ENCODE results near the gene MAMDC2. TPM values are rescaled to one million over a fixed set of nuclear protein-coding genes. Genes with fewer than 3 reads are reported as not detected.

The MAMDC2 gene
- total and polyA plus RNA-seq, 4 donors = 2.0 to 14.6 (median 6.2) TPM

DNA sequence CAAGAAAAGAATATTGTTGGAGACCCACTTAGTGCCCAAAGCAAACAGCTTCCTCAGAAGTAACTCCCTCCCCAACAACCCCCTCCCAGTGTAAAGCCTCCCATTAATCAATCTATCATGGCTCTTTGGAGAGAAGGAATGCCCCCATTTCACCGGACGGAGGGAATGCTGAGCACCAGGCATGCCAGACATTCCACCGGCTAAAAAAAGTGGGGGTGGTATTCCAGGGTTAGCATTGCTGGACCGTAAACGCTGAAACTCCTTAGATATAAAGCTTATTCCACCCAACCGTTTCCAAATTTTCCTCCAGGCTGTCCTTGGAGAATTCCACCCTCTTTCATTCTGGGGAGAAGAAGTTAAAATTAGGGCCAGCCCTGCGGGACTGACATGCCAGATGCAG lies 363 bp upstream of the MAMDC2 start:
- Histone ChIP-seq H3K36me3 (ENCODE audit: control insufficient read depth in 1 of 2, insufficient read depth in 2 of 2, low read length in 1 of 2) (no peaks in the 10 kb centered on the region), H3K9me3 (ENCODE audit: control insufficient read depth, low read length) (no peaks in the 10 kb centered on the region), H3K4me3 (ENCODE audit: low read length in 2 of 2) (peak overlapping the region; percentile 42 to 55), H3K27me3 (ENCODE audit: control insufficient read depth in 1 of 2, insufficient read depth in 2 of 2, low read length in 1 of 2) (no peaks in the 10 kb centered on the region), H3K4me1 (ENCODE audit: control insufficient read depth in 1 of 2, insufficient read depth in 2 of 2, low read length in 2 of 2) (peaks cover 0 to 2% of the 10 kb centered on the region in 2 donors), H3K27ac (ENCODE audit: low read depth in 1 of 2, low read length in 2 of 2) (no peak overlapping the region)
- ATAC-seq (ENCODE audit: low FRiP score) (no peak), DNase-seq (no peak)
- intact Hi-C loops (cut with DNase I) = loop anchor here (5.0 kb wide), 3 partner anchors 34 to 71 kb away; no protein-coding TSS in a partner anchor
- whole genome bisulfite sequencing, 2 donors = 1 to 3% methylated on average over 7 of the region's 7 CpGs

DNA sequence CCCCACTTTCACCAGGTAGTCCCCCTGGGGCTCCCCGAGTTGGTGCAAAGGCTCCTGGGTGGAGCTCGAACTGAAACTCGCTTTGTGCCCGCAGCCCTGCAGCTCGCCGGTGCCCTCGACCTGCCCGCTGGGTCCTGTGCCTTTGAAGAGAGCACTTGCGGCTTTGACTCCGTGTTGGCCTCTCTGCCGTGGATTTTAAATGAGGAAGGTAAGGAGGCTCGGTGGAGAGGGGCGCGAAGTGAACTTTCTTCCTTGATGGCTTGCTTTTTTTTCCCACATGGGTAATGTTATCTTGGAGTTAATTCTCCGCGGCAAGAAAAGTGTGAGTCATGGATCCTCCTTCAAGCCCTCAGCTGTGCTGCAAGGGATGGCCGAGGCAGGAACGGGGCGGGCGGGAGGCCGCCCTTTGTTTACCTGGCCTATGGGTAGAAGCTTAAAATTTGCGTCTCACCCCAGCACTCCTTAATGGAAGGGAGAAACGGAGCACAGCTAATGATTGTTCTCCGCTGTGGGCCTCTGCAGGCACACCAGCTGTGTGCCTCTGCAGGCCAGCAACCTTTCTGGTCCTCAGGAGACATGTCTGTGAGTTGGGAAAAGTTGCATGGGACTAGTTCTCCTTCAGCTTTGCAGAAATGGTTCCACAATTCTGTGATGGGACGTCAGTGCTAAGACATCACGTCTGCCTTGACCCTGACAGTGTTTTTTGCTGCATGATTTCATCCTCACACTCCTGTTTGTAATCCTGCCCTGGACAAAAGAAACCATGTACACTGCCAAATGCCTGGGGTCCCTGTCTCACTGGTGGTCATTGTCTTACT lies 1.1 kb downstream of the MAMDC2 start:
- ATAC-seq (ENCODE audit: low FRiP score) (peak; percentile 69), DNase-seq (no peak)
- H3K9me3 ChIP-seq (ENCODE audit: control insufficient read depth, low read length) = no peaks in the 10 kb centered on the region
- no peaks in the 10 kb centered on the region for H3K36me3 ChIP-seq (ENCODE audit: control insufficient read depth in 1 of 2, insufficient read depth in 2 of 2, low read length in 1 of 2)
- H3K27ac ChIP-seq (ENCODE audit: low read depth in 1 of 2, low read length in 2 of 2) = no peak overlapping the region
- intact Hi-C loops (cut with DNase I) = loop anchor here (5.0 kb wide), 4 partner anchors 33 to 72 kb away; no protein-coding TSS in a partner anchor
- peaks cover 0 to 2% of the 10 kb centered on the region in 2 donors for H3K4me1 ChIP-seq (ENCODE audit: control insufficient read depth in 1 of 2, insufficient read depth in 2 of 2, low read length in 2 of 2)
- H3K27me3 ChIP-seq (ENCODE audit: control insufficient read depth in 1 of 2, insufficient read depth in 2 of 2, low read length in 1 of 2) = no peaks in the 10 kb centered on the region
- H3K4me3 ChIP-seq (ENCODE audit: low read length in 2 of 2) = peak overlapping the region; percentile 42 to 55
- 10 to 11% methylated on average over 26 of the region's 26 CpGs for WGBS, 2 donors

DNA sequence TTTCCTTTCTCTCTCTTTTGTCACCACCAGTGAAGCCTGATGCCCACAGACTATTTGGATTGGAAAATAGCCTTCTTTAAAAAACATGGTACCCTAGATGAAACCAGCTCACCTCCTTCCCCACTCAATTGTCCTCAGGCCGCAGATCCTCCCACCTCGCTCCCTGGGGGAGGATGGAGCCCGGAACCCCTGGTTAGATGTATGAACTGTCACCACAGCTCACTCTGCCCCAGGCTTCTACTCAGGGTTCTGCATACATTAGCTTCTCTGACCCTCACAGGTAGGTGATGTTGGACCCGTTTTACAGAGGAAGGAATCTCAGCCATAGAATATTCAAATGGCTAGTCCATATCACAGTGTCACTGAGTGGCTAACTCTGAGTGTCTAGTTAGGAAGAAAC lies 1.8 kb downstream of the MAMDC2 start:
- H3K36me3 ChIP-seq (ENCODE audit: control insufficient read depth in 1 of 2, insufficient read depth in 2 of 2, low read length in 1 of 2) = no peaks in the 10 kb centered on the region
- H3K9me3 ChIP-seq (ENCODE audit: control insufficient read depth, low read length) = no peaks in the 10 kb centered on the region
- H3K27me3 ChIP-seq (ENCODE audit: control insufficient read depth in 1 of 2, insufficient read depth in 2 of 2, low read length in 1 of 2) = no peaks in the 10 kb centered on the region
- DNase-seq = no peak
- peaks cover 0 to 2% of the 10 kb centered on the region in 2 donors for H3K4me1 ChIP-seq (ENCODE audit: control insufficient read depth in 1 of 2, insufficient read depth in 2 of 2, low read length in 2 of 2)
- WGBS, 2 donors = 97 to 98% methylated on average over 4 of the region's 4 CpGs
- no peak overlapping the region for H3K27ac ChIP-seq (ENCODE audit: low read depth in 1 of 2, low read length in 2 of 2)
- no peak overlapping the region for H3K4me3 ChIP-seq (ENCODE audit: low read length in 2 of 2)
- intact Hi-C loops (cut with DNase I) = loop anchor here (5.0 kb wide), 2 partner anchors 37 to 73 kb away; no protein-coding TSS in a partner anchor
- ATAC-seq (ENCODE audit: low FRiP score) = no peak

DNA sequence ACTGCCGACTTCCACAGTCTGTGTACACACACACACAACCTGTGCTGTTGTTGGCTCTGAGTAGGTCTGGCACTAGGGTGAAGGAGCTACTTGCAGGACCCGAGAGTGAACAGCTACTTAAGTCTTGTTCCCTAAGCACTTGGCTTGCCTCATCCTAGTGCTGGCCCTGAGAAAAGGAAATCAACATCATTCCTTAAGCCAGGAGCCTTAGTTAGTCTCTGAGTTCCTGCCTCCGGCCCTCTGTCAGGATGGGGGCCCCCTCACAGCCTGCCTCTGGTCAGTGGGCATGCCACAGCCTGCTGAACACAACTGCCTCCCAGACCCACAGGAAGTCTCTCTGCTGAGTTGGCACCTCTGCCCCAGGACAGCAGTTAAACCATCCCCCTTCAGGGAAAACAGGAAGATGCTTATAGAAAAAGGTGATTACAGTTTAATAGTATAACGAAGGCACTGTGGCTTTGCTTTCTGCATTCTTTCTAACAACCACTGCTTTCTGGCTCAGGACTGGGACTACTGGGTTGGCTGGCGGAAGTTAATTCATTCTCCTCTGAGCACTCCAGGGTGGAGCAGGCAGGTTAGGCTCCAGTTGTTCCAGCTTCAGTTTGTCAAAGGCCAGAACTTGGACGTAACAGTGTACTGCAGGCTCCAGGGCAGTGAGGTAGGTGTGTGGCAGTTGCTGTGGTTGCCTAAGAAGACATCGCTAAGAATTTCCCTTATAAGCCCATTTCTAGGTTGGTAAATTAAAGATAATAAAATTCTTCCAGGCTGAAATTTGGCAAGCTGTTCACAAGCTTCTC lies 2.8 kb downstream of the MAMDC2 start:
- DNase-seq (no peak), ATAC-seq (ENCODE audit: low FRiP score) (no peak)
- WGBS, 2 donors = 30 to 42% methylated on average over 7 of the region's 7 CpGs
- Histone ChIP-seq H3K27me3 (ENCODE audit: control insufficient read depth in 1 of 2, insufficient read depth in 2 of 2, low read length in 1 of 2) (no peaks in the 10 kb centered on the region), H3K27ac (ENCODE audit: low read depth in 1 of 2, low read length in 2 of 2) (no peak overlapping the region), H3K36me3 (ENCODE audit: control insufficient read depth in 1 of 2, insufficient read depth in 2 of 2, low read length in 1 of 2) (no peaks in the 10 kb centered on the region), H3K4me3 (ENCODE audit: low read length in 2 of 2) (no peak overlapping the region), H3K4me1 (ENCODE audit: control insufficient read depth in 1 of 2, insufficient read depth in 2 of 2, low read length in 2 of 2) (peaks cover 0 to 2% of the 10 kb centered on the region in 2 donors), H3K9me3 (ENCODE audit: control insufficient read depth, low read length) (no peaks in the 10 kb centered on the region)
- intact Hi-C loops (cut with DNase I) = loop anchor here (5.0 kb wide), 2 partner anchors 36 to 74 kb away; no protein-coding TSS in a partner anchor

DNA sequence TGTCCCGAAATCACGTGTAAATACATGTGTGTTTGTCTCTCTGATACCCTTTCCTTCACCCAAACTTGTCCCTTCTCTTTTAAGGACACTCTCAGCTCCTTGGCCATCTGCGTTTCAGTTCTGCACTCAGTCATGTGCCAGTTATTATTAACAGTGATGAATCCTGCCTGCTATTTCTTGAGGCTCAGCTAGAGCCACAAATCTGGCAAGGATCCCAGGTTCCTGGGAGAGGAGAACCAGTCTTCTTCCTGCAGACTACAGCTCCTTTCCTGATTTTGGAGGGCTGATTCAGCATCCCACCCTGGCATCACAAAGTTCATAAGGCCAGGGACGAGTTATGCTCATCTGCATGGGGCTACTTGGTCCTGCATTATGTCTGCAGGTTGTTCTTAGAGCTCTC lies 5.6 kb downstream of the MAMDC2 start:
- Histone ChIP-seq H3K4me3 (ENCODE audit: low read length in 2 of 2) (no peak overlapping the region), H3K36me3 (ENCODE audit: control insufficient read depth in 1 of 2, insufficient read depth in 2 of 2, low read length in 1 of 2) (no peaks in the 10 kb centered on the region), H3K27ac (ENCODE audit: low read depth in 1 of 2, low read length in 2 of 2) (peak overlapping the region; percentile 23 to 46), H3K9me3 (ENCODE audit: control insufficient read depth, low read length) (no peaks in the 10 kb centered on the region), H3K27me3 (ENCODE audit: control insufficient read depth in 1 of 2, insufficient read depth in 2 of 2, low read length in 1 of 2) (no peaks in the 10 kb centered on the region), H3K4me1 (ENCODE audit: control insufficient read depth in 1 of 2, insufficient read depth in 2 of 2, low read length in 2 of 2) (peaks cover 2 to 10% of the 10 kb centered on the region in 2 donors)
- ATAC-seq (ENCODE audit: low FRiP score) (peak; percentile 51), DNase-seq (peak in 1 of 2 donors; percentile 90)
- intact Hi-C loops (cut with DNase I) = loop anchor here (5.0 kb wide), 2 partner anchors 33 to 77 kb away; no protein-coding TSS in a partner anchor
- 20 to 24% methylated on average over 4 of the region's 4 CpGs for WGBS, 2 donors

DNA sequence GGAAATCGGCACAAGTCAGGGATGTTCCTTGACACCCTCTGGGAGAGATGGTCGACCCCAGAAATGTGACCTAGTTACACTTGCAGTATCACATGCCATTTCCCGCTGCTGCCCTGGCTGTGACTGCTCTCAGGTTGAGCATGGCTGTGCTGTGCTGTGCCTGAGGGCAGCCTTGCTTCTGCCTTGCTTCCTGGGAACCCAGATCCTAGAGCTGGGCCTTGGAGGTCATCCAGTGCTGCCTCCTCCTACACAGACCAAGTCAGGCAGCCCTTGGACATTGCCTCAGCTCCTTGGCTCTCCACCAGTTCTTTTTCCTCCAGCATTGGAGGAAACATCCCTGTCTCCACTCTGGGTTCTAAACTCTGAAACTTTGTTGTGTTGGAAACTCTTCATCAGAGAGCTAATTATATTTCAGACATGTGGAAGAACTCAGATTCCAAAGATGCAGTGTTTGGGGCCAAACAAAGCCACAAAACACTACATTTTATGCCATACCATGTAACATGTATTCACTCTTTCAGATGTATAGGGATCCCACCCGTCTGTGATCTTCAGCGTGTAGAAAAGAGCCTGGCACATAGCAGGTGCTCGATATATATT lies 6.1 kb downstream of the MAMDC2 start:
- Histone ChIP-seq H3K4me3 (ENCODE audit: low read length in 2 of 2) (no peak overlapping the region), H3K9me3 (ENCODE audit: control insufficient read depth, low read length) (no peaks in the 10 kb centered on the region), H3K4me1 (ENCODE audit: control insufficient read depth in 1 of 2, insufficient read depth in 2 of 2, low read length in 2 of 2) (peaks cover 2 to 11% of the 10 kb centered on the region in 2 donors), H3K27me3 (ENCODE audit: control insufficient read depth in 1 of 2, insufficient read depth in 2 of 2, low read length in 1 of 2) (no peaks in the 10 kb centered on the region), H3K36me3 (ENCODE audit: control insufficient read depth in 1 of 2, insufficient read depth in 2 of 2, low read length in 1 of 2) (no peaks in the 10 kb centered on the region), H3K27ac (ENCODE audit: low read depth in 1 of 2, low read length in 2 of 2) (peak overlapping the region; percentile 34 to 84)
- 24 to 33% methylated on average over 6 of the region's 6 CpGs for WGBS, 2 donors
- DNase-seq = peak; percentile 90 to 91
- ATAC-seq (ENCODE audit: low FRiP score) = peak; percentile 92
- intact Hi-C loops (cut with DNase I) = loop anchor here (5.0 kb wide), 3 partner anchors 33 to 553 kb away; no protein-coding TSS in a partner anchor

DNA sequence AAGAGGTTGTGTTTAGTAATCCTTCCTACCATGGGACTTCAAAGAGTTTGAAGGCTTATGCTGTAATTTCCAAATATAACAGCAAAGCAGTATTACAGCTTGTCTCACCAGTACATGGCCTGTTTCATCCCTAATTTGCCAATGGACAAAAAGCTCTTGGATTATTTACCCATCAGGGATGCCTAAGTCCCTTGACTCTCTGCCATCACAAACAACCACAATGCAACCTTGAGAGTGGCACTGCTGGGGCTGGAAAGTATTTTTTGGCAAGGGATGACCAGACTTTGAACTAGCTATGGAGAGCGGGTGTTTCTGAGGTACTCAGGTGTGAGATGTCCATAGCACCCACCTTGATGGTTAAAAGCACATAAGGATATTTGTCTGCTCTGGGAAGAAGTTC lies 9.1 kb downstream of the MAMDC2 start:
- Histone ChIP-seq H3K27me3 (ENCODE audit: control insufficient read depth in 1 of 2, insufficient read depth in 2 of 2, low read length in 1 of 2) (no peaks in the 10 kb centered on the region), H3K36me3 (ENCODE audit: control insufficient read depth in 1 of 2, insufficient read depth in 2 of 2, low read length in 1 of 2) (no peaks in the 10 kb centered on the region), H3K4me3 (ENCODE audit: low read length in 2 of 2) (no peak overlapping the region), H3K9me3 (ENCODE audit: control insufficient read depth, low read length) (no peaks in the 10 kb centered on the region), H3K27ac (ENCODE audit: low read depth in 1 of 2, low read length in 2 of 2) (peak overlapping the region in 1 of 2 donors; percentile 45), H3K4me1 (ENCODE audit: control insufficient read depth in 1 of 2, insufficient read depth in 2 of 2, low read length in 2 of 2) (peaks cover 0 to 11% of the 10 kb centered on the region in 2 donors)
- ATAC-seq (ENCODE audit: low FRiP score) (no peak), DNase-seq (no peak)
- 62 to 76% methylated on average over 1 of the region's 1 CpG for WGBS, 2 donors
- intact Hi-C loops (cut with DNase I) = loop anchor here in 1 of 2 donors (5.0 kb wide), 1 partner anchor 550 kb away; no protein-coding TSS in a partner anchor

DNA sequence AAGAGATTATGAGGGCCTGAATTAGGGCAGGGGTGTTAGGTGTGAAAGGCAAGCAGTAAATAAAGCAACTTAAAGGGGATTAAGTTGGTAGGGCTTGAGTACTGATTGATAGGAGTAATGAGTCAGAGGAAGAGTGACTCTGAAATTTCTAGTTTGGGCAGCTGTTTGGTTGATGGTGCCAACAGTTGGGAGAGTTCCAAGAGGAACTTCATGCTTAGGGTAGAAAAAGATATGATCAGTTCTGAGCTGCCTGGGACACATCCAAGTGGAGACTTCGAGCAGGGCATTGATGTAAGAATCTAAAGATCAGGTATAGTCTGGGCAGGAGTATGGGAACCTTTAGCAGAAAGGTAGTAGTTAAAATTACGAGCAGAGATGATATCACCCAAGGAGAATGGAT lies 10.2 kb downstream of the MAMDC2 start:
- 2 to 3% methylated on average over 2 of the region's 2 CpGs for WGBS, 2 donors
- Histone ChIP-seq H3K27me3 (ENCODE audit: control insufficient read depth in 1 of 2, insufficient read depth in 2 of 2, low read length in 1 of 2) (no peaks in the 10 kb centered on the region), H3K36me3 (ENCODE audit: control insufficient read depth in 1 of 2, insufficient read depth in 2 of 2, low read length in 1 of 2) (no peaks in the 10 kb centered on the region), H3K9me3 (ENCODE audit: control insufficient read depth, low read length) (no peaks in the 10 kb centered on the region), H3K4me1 (ENCODE audit: control insufficient read depth in 1 of 2, insufficient read depth in 2 of 2, low read length in 2 of 2) (peaks cover 0 to 11% of the 10 kb centered on the region in 2 donors), H3K27ac (ENCODE audit: low read depth in 1 of 2, low read length in 2 of 2) (peak overlapping the region; percentile 14 to 78), H3K4me3 (ENCODE audit: low read length in 2 of 2) (no peak overlapping the region)
- ATAC-seq (ENCODE audit: low FRiP score) (no peak), DNase-seq (no peak)
- intact Hi-C loops (cut with DNase I) = loop anchor here in 1 of 2 donors (5.0 kb wide), 1 partner anchor 548 kb away; no protein-coding TSS in a partner anchor
